KMS-11 (cell line): Measurements from ENCODE around the gene GPA33.

Experiments used
- H2AFZ ChIP-seq: fragments of 200-600 bp; sonication (generic); 2 replicates; pipeline ENCODE4 v1.6.1; 2016; ENCODE audit warnings: antibody characterized with exemption, mixed run types, low read depth
- H3K27ac ChIP-seq: fragments of 200-600 bp; sonication (generic); 2 replicates; pipeline ENCODE4 v1.6.1; 2016; ENCODE audit warnings: mild to moderate bottlenecking, mixed run types
- H3K27me3 ChIP-seq: fragments of 200-600 bp; sonication (generic); 2 replicates; pipeline ENCODE4 v1.6.1; 2017; ENCODE audit warnings: mild to moderate bottlenecking, low read depth, mixed run types, moderate library complexity; ENCODE audit not compliant: insufficient read depth
- H3K36me3 ChIP-seq: fragments of 200-600 bp; sonication (generic); 2 replicates; pipeline ENCODE4 v1.6.1; 2017; ENCODE audit warnings: mild to moderate bottlenecking, mixed run types; ENCODE audit not compliant: insufficient read depth
- H3K4me1 ChIP-seq: fragments of 200-600 bp; sonication (generic); 2 replicates; pipeline ENCODE4 v1.6.1; 2016; ENCODE audit warnings: mild to moderate bottlenecking, low read depth, mixed run types; ENCODE audit not compliant: poor library complexity, severe bottlenecking
- H3K4me2 ChIP-seq: fragments of 200-600 bp; sonication (generic); 2 replicates; pipeline ENCODE4 v1.7.0; 2016; ENCODE audit warnings: mild to moderate bottlenecking, mixed run types
- H3K4me3 ChIP-seq: fragments of 200-600 bp; sonication (generic); IDR thresholded peaks from 2 replicates; pipeline ENCODE4 v1.6.1; 2017; ENCODE audit warnings: low read depth, low read length, mixed read lengths; ENCODE audit not compliant: insufficient read depth
- H3K79me2 ChIP-seq: fragments of 200-600 bp; sonication (generic); 2 replicates; pipeline ENCODE4 v1.6.1; 2016; ENCODE audit warnings: low read depth, mixed run types; ENCODE audit not compliant: insufficient read depth
- H3K9ac ChIP-seq: fragments of 200-600 bp; sonication (generic); 2 replicates; pipeline ENCODE4 v1.6.1; 2016; ENCODE audit warnings: mild to moderate bottlenecking, mixed run types
- H4K20me1 ChIP-seq: fragments of 200-600 bp; sonication (generic); 2 replicates; pipeline ENCODE4 v1.6.1; 2016; ENCODE audit warnings: mild to moderate bottlenecking, mixed run types; ENCODE audit not compliant: insufficient read depth
- TF ChIP-seq, protein P1 (sequence below): fragments of 200-600 bp; sonication (generic); conservative IDR thresholded peaks from 2 replicates; pipeline ENCODE4 v1.6.1; 2017; ENCODE audit warnings: low read depth, mild to moderate bottlenecking, antibody characterized with exemption, low read length, moderate library complexity, mixed read lengths

Gene GPA33

DNA sequence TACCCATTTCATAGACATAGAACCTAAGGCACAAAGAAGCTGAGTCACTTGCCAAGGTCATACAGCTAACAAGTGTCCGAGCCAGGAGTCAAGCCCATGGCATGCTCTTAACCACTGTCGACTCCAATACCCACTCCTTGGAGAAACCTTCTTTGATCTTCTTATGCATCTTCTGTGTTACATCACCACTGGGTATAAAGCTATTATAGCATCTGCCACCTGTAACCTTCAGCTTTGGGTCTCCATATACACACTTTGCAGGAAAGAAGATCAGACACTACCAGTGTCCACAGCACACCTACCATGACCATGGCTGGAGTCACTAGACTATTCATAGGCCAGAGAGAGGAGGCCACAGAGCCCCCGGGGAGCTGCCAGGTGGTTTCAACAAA, 29.1 kb downstream of the GPA33 start:
- Histone ChIP-seq H3K9ac (no peak overlapping the region), H4K20me1 (no peaks in the 10 kb centered on the region), H3K79me2 (no peaks in the 10 kb centered on the region), H3K4me1 (peaks cover 24% of the 10 kb centered on the region), H3K36me3 (no peaks in the 10 kb centered on the region), H3K27me3 (no peaks in the 10 kb centered on the region), H3K4me3 (no peak overlapping the region), H3K4me2 (no peak overlapping the region), H3K27ac (no peak overlapping the region), H2AFZ (no peak overlapping the region)
- TF ChIP-seq, protein P1, sequence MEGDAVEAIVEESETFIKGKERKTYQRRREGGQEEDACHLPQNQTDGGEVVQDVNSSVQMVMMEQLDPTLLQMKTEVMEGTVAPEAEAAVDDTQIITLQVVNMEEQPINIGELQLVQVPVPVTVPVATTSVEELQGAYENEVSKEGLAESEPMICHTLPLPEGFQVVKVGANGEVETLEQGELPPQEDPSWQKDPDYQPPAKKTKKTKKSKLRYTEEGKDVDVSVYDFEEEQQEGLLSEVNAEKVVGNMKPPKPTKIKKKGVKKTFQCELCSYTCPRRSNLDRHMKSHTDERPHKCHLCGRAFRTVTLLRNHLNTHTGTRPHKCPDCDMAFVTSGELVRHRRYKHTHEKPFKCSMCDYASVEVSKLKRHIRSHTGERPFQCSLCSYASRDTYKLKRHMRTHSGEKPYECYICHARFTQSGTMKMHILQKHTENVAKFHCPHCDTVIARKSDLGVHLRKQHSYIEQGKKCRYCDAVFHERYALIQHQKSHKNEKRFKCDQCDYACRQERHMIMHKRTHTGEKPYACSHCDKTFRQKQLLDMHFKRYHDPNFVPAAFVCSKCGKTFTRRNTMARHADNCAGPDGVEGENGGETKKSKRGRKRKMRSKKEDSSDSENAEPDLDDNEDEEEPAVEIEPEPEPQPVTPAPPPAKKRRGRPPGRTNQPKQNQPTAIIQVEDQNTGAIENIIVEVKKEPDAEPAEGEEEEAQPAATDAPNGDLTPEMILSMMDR, result no peak

DNA sequence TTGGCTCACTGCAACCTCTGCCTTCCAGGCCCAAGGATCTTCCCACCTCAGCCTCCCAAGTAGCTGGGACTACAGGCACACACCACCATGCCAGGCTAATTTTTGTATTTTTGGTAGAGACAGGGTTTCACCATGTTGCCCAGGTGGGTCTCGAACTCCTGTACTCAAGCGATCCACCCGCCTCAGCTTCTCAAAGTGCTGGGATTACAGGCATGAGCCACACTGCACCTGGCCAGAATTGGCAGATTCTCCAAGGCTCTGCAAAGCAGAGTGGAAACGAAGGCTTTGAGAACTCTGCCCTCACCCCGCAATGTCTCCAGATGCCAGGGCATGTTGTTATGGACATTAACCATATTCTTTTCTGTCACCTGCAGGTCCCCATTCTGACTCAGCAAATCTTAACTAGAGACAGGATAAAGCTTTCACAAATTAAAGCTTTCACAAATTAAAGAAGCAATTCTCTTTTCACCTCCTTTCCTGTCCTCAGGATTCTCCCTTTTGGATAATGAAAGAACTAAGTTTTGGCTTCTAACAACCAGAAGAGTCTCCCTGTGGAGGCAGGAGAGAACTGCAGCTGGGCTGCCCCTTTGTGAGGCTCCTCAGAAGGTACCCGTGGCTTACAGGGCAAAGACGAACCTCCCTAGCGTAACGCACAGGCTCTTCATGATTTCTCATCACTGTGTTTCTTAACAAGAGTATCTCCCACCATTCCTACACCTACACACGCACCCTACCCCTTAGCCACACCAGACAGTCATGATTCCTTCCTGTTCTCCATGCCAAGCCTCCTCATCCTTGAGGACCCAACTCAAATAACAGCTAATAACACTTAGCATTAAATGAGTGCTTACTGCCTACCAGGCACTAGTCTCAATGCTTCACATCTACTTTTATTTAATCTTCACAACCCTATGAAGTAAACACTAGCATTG, 29.8 kb downstream of the GPA33 start:
- H3K4me1 ChIP-seq, result peaks cover 24% of the 10 kb centered on the region
- no peaks in the 10 kb centered on the region for H3K27me3 ChIP-seq
- H3K4me2 ChIP-seq, result no peak overlapping the region
- TF ChIP-seq, protein P1, result peak; percentile 25; the same call in 1 of the 2 replicates
- no peak overlapping the region for H3K27ac ChIP-seq
- no peaks in the 10 kb centered on the region for H3K79me2 ChIP-seq
- no peaks in the 10 kb centered on the region for H4K20me1 ChIP-seq
- H3K36me3 ChIP-seq, result no peaks in the 10 kb centered on the region
- H2AFZ ChIP-seq, result no peak overlapping the region
- no peak overlapping the region for H3K9ac ChIP-seq
- no peak overlapping the region for H3K4me3 ChIP-seq

DNA sequence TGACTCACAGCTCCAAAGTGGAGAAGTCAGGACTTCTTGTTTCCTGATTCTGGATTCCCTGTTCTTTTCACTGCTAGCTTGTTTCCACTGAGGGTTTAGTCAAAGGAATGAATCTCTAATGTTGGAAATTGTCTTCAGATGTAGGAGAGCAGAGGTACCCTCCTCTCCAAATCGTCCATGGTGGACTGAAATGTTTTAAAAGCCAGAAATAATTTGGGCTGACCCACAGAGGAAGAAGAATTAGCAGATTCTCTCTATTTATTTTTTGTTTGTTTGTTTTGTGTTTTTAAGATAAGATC, 30.4 kb downstream of the GPA33 start:
- no peaks in the 10 kb centered on the region for H3K79me2 ChIP-seq
- peaks cover 24% of the 10 kb centered on the region for H3K4me1 ChIP-seq
- no peak overlapping the region; the same call in 1 of the 2 replicates for H3K4me2 ChIP-seq
- TF ChIP-seq, protein P1, result no peak
- H3K9ac ChIP-seq, result no peak overlapping the region
- no peaks in the 10 kb centered on the region for H3K36me3 ChIP-seq
- no peaks in the 10 kb centered on the region for H4K20me1 ChIP-seq
- peak overlapping the region; percentile 98 for H2AFZ ChIP-seq
- H3K27me3 ChIP-seq, result no peaks in the 10 kb centered on the region
- H3K27ac ChIP-seq, result no peak overlapping the region
- H3K4me3 ChIP-seq, result peak overlapping the region; percentile 9

DNA sequence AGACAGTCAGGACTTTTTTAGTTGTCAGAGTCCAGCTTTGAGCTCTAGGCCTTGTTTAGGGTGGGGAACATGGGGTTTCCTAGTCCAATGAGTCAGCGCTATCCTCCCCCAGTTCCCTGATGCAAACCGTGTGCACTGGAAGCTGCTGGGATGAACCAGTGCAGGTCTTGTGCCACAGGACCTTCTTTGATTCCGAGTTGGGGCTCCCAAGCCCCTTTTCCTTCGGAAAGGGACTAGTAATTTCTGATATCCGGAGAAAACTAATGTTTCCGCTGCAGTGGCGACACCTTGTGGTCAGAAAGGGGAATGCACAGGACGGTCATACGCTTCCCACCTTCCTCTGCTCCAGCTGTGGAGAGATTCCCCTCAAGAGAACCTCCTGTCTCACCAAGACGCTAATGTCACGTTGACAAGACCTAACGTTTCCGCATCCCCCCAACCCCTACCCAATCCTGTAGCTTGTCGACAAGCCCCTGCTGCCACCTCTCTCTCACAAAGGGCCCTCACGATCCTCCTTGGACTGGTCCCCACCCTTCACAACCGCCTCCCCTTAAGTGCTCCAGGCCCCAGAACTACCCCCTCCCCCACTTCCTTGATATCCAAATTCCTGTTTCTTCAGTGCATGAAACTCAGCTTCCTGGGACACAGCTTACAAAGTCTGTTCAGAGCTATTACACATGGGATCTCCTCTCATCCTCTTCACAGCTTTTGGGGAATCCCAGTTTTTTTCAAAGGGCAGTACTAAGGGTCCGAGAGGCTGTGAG, 30.9 kb downstream of the GPA33 start:
- Histone ChIP-seq H3K4me2 (peak overlapping the region; percentile 63), H3K4me3 (peak overlapping the region; percentile 52), H3K9ac (peak overlapping the region; percentile 54; the same call in 1 of the 2 replicates)

More for the DNA sequence above, 30.9 kb downstream of the GPA33 start:
- TF ChIP-seq, protein P1, result peak; percentile 99
- H3K36me3 ChIP-seq, result no peaks in the 10 kb centered on the region
- peak overlapping the region; percentile 49 for H3K27ac ChIP-seq
- peaks cover 24% of the 10 kb centered on the region for H3K4me1 ChIP-seq
- no peaks in the 10 kb centered on the region for H3K27me3 ChIP-seq
- H2AFZ ChIP-seq, result peak overlapping the region; percentile 98
- no peaks in the 10 kb centered on the region for H4K20me1 ChIP-seq
- H3K79me2 ChIP-seq, result no peaks in the 10 kb centered on the region
